HEK293 (cell line): ENCODE data around the gene RIPK3.

Experiments
- OVOL3 ChIP-seq: fragments of 450-650 bp; formaldehyde crosslinking; IDR thresholded peaks from 2 replicates; pipeline ENCODE4 v1.5.1; 2016; ENCODE audit warnings: missing biosample characterization, missing genetic modification characterization
- ZIC2 ChIP-seq: fragments of 450-650 bp; formaldehyde crosslinking; IDR thresholded peaks from 2 replicates; pipeline ENCODE4 v1.5.1; 2016; ENCODE audit warnings: missing biosample characterization, missing genetic modification characterization

The RIPK3 gene

GRCh38 chr14:24286996-24287395, 52.8 kb downstream of the RIPK3 start (continued):
- TF ChIP-seq ZIC2 (tag by site-specific recombination) (no peak), OVOL3 (tag by site-specific recombination) (no peak)
